BLaER1 (cell line): Measurements from ENCODE around the gene LMX1A.

ENCODE experiments used
- H3K27ac ChIP-seq: shearing (Covaris generic); formaldehyde crosslinking; 2 replicates; pipeline ENCODE4 v1.8.1; 2022
- H3K27me3 ChIP-seq: shearing (Covaris generic); formaldehyde crosslinking; 2 replicates; pipeline ENCODE4 v1.8.1; 2022
- H3K36me3 ChIP-seq: shearing (Covaris generic); formaldehyde crosslinking; 2 replicates; pipeline ENCODE4 v1.8.1; 2022
- H3K4me1 ChIP-seq: shearing (Covaris generic); formaldehyde crosslinking; 2 replicates; pipeline ENCODE4 v1.8.1; 2022
- H3K4me2 ChIP-seq: shearing (Covaris generic); formaldehyde crosslinking; 2 replicates; pipeline ENCODE4 v1.8.1; 2022
- H3K4me3 ChIP-seq: shearing (Covaris generic); formaldehyde crosslinking; 2 replicates; pipeline ENCODE4 v1.8.1; 2022
- H3K9ac ChIP-seq: shearing (Covaris generic); formaldehyde crosslinking; 2 replicates; pipeline ENCODE4 v1.8.1; 2022
- H3K9me3 ChIP-seq: shearing (Covaris generic); formaldehyde crosslinking; 2 replicates; pipeline ENCODE4 v1.8.1; 2022
- H4K20me1 ChIP-seq: shearing (Covaris generic); formaldehyde crosslinking; 2 replicates; pipeline ENCODE4 v1.8.1; 2022
- Cebpa-rat ChIP-seq: shearing (Covaris generic); IDR thresholded peaks from 2 replicates; pipeline ENCODE4 v1.8.1; 2022

Gene LMX1A

DNA sequence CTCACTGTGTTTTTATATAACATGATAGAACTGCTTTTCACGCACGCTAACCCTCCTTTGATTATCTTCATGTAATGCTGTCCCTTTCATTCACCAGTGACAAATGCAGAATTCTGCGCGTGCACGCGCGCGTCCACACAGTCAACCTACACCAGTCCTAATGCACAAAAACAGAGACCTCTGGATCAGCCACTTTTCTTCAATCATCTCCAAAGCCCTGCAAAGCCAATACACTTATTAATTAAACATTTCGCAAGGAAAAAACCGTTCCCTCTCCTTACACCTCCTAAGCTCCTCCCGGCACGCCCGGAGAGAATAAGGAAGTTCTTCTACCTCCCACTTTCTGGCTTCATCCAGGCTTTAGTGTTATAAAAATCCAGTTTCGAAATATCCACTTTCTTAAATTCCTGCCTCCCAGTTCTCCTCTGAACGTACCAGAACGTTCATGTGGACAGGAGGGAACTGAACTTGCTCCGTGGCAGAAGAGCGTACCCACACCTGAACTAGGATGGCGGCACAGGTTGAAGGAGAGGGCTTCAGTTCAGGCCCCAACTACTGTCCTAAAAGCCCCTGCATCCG lies 4.6 kb downstream of the LMX1A start:
- Histone ChIP-seq H3K36me3 (0 out of 2 replicates have a peak, but pooled peaks cover 10% of the 10 kb centered on the region), H4K20me1 (peaks cover 13% of the 10 kb centered on the region; the same call in 1 of the 2 replicates), H3K4me3 (no peak overlapping the region), H3K9me3 (peaks cover 51% of the 10 kb centered on the region), H3K4me2 (no peak overlapping the region), H3K4me1 (no peaks in the 10 kb centered on the region), H3K27me3 (peaks cover 86% of the 10 kb centered on the region), H3K9ac (no peak overlapping the region), H3K27ac (no peak overlapping the region)
- TF ChIP-seq Cebpa-rat = no peak

DNA sequence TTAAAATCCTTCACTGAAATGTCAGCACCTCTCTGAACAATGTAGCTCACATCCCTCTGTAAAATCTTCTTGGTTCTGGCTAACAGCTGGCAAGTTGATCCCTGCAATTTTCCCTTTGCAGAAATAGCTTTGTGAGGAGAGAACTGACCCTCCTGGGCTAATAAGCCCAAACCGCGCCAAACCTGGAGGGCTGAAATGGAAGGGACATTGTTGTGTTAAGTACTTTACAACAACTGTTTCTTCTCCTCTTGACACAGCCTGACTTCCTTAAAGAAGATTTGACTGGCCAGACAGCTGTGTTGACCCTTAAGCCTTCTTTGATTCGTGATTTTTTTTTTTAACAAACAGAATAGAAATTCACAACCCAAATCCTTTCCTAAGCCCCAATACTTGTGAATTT lies 5.7 kb downstream of the LMX1A start:
- H3K4me3 ChIP-seq = no peak overlapping the region
- peaks cover 40% of the 10 kb centered on the region for H3K9me3 ChIP-seq
- H3K27me3 ChIP-seq = peaks cover 74% of the 10 kb centered on the region
- H3K4me1 ChIP-seq = no peaks in the 10 kb centered on the region
- no peak overlapping the region for H3K9ac ChIP-seq
- H3K27ac ChIP-seq = no peak overlapping the region
- 0 out of 2 replicates have a peak, but pooled peaks cover 10% of the 10 kb centered on the region for H3K36me3 ChIP-seq
- H3K4me2 ChIP-seq = no peak overlapping the region
- no peak for TF ChIP-seq Cebpa-rat
- H4K20me1 ChIP-seq = peaks cover 13% of the 10 kb centered on the region; the same call in 1 of the 2 replicates

DNA sequence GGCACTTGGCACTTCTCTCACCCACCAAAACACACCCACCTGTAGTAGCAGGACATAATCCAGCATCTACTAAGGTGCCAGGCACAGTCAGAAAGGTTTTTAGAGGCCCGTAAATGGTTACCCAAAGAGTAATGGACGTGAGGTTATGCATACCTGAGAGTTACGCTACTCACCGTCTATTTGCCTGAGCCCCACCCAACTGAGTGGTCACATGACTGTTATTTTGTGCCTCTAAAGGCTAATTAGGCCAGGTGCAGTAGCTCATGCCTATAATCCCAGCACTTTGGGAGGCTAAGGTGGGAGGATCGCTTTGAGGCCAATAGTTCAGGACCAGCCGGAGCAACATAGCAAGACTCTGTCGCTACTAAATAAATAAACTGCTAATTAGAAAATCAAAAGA lies 11.0 kb downstream of the LMX1A start:
- Histone ChIP-seq H3K36me3 (no peaks in the 10 kb centered on the region), H3K9me3 (no peaks in the 10 kb centered on the region), H3K9ac (no peak overlapping the region), H3K4me2 (no peak overlapping the region), H3K4me1 (no peaks in the 10 kb centered on the region), H3K27ac (no peak overlapping the region), H3K27me3 (peaks cover 21% of the 10 kb centered on the region), H3K4me3 (no peak overlapping the region), H4K20me1 (no peaks in the 10 kb centered on the region)
- no peak for TF ChIP-seq Cebpa-rat

DNA sequence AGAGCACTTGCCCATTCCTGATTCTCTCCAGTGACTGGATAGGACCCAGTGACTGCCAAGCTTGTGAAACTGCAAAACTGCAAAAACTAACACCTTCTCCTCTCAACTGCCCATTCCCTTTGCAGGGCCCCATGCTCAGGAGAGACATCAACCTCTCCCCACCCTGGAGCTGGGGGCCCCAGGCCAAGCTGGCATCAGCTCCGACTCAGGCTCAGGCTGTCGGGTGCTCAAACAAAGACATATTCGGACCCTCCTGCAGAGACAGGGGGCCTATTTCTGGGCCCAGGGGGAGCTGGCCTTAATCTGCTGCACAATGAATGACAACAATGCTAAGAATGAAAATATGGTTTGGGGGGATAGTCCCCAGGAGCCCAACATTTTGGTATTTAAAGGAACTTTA lies 11.8 kb downstream of the LMX1A start:
- Histone ChIP-seq H4K20me1 (no peaks in the 10 kb centered on the region), H3K27ac (no peak overlapping the region), H3K9ac (no peak overlapping the region), H3K36me3 (no peaks in the 10 kb centered on the region), H3K27me3 (peaks cover 13% of the 10 kb centered on the region), H3K4me1 (no peaks in the 10 kb centered on the region), H3K9me3 (no peaks in the 10 kb centered on the region), H3K4me2 (no peak overlapping the region), H3K4me3 (no peak overlapping the region)
- TF ChIP-seq Cebpa-rat = no peak

DNA sequence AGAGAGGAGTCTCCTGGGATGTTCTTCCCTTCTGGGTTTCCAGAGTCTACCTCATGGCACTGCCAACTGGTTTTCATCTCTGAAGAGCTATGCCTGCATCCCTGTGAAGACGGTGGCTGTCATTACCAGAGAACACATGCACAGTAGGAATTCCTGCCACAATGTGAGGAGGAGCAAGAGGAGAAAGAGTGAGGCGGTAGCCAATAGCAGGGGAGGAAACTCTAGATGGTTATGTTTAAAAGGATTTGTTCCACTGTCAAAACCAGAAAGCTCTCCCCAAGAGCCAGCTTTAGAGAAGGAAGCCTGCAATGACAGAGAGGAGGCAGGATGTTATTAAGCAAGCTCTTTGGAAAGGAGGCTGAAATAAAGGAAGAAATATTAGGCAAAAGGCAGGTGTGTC lies 12.3 kb downstream of the LMX1A start:
- H3K9ac ChIP-seq = no peak overlapping the region
- no peaks in the 10 kb centered on the region for H3K4me1 ChIP-seq
- no peak overlapping the region for H3K4me2 ChIP-seq
- H3K9me3 ChIP-seq = no peaks in the 10 kb centered on the region
- no peak overlapping the region for H3K27ac ChIP-seq
- H3K36me3 ChIP-seq = no peaks in the 10 kb centered on the region
- H4K20me1 ChIP-seq = no peaks in the 10 kb centered on the region
- peaks cover 8% of the 10 kb centered on the region for H3K27me3 ChIP-seq
- no peak for TF ChIP-seq Cebpa-rat
- H3K4me3 ChIP-seq = no peak overlapping the region

DNA sequence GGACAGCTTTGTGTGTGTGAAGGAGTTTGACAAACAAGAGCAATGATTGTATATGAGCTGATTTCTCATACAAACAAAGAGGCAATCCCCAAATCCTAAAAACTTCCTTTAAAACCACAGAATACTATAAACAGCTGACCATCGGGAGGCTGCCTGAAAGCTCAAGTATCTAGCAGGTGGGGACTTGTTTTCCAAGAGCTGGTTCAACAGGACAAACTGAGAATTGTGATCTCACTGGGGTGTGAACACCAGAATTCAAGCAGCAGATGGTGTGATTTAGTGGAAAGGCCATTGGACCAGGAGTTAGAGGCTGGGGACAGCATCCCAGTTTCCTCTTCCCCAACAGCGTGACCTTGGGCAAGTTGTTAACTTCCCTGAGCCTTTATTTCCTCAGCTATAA lies 13.9 kb downstream of the LMX1A start:
- Histone ChIP-seq H3K27me3 (no peaks in the 10 kb centered on the region), H3K36me3 (no peaks in the 10 kb centered on the region), H3K9me3 (no peaks in the 10 kb centered on the region), H3K4me3 (no peak overlapping the region), H3K9ac (no peak overlapping the region), H3K27ac (no peak overlapping the region), H4K20me1 (no peaks in the 10 kb centered on the region), H3K4me2 (no peak overlapping the region), H3K4me1 (no peaks in the 10 kb centered on the region)
- TF ChIP-seq Cebpa-rat = no peak

DNA sequence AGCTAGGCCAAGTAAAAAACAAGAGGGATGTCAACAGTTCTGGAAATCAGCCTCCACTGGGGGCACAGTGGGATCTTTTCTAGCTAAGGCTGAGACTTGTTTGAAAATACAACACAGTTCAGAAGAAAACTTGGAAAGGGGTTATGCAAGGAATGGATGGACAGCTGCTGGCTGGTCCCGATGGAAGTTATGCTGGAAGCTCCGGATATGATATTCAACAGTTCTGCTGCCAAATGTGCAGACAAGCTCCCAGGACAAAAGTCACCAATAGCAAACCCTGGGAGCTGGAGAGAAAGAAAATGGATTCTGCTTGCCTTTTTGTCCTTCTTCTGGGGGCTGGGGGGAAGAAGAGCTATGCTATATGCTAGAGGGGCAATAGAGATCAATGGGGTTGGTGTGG lies 14.3 kb downstream of the LMX1A start:
- H3K27me3 ChIP-seq = no peaks in the 10 kb centered on the region
- no peaks in the 10 kb centered on the region for H4K20me1 ChIP-seq
- H3K9me3 ChIP-seq = no peaks in the 10 kb centered on the region
- no peak for TF ChIP-seq Cebpa-rat
- H3K4me3 ChIP-seq = no peak overlapping the region
- no peak overlapping the region for H3K27ac ChIP-seq
- H3K4me1 ChIP-seq = no peaks in the 10 kb centered on the region
- H3K36me3 ChIP-seq = no peaks in the 10 kb centered on the region
- H3K4me2 ChIP-seq = no peak overlapping the region
- no peak overlapping the region for H3K9ac ChIP-seq

DNA sequence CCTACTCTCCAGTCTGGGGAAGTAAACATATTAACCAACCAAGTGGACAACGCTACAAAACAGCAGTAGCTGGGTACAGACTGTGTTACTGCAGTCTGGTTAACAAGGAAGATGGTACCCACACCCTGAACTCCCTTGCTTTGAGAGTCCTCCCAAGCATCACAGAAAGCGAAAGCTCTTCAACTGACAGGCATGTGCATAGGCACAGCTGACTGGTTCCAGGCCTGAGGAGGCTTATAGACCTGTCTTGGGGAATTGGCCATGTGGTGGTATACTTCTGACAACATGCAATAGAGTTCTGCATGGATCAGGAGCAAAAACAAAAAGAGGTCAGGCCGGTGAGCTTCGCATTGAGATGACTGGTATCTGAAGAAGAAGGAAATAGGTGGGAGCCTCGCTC lies 17.4 kb downstream of the LMX1A start:
- H3K4me3 ChIP-seq = no peak overlapping the region
- no peak overlapping the region for H3K9ac ChIP-seq
- no peak overlapping the region for H3K27ac ChIP-seq
- H3K4me1 ChIP-seq = no peaks in the 10 kb centered on the region
- no peaks in the 10 kb centered on the region for H3K27me3 ChIP-seq
- H3K9me3 ChIP-seq = no peaks in the 10 kb centered on the region
- H4K20me1 ChIP-seq = no peaks in the 10 kb centered on the region
- no peak overlapping the region for H3K4me2 ChIP-seq
- no peak for TF ChIP-seq Cebpa-rat
- no peaks in the 10 kb centered on the region for H3K36me3 ChIP-seq

DNA sequence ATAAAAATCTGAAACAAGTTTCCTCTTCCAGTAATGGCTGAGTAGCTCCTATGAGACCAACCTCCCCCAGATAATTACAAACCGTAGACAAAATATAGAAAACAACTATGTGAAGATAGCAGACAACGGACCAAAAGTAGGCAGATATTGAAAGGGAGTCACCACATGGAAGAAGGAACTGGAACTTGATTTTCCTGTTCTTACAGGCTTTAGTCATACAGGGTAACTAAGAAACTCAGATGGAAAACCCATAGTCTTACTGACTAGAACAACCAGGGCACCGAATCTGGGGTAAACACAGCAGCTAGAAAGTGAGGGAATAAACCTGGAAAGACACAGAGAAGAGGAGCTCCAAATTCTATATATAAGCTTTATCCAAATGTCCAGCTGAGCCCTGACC lies 26.0 kb downstream of the LMX1A start:
- H4K20me1 ChIP-seq = no peaks in the 10 kb centered on the region
- no peak overlapping the region for H3K27ac ChIP-seq
- H3K9me3 ChIP-seq = no peaks in the 10 kb centered on the region
- no peak overlapping the region for H3K4me3 ChIP-seq
- H3K27me3 ChIP-seq = no peaks in the 10 kb centered on the region
- H3K9ac ChIP-seq = no peak overlapping the region
- no peaks in the 10 kb centered on the region for H3K36me3 ChIP-seq
- H3K4me2 ChIP-seq = no peak overlapping the region
- H3K4me1 ChIP-seq = 0 out of 2 replicates have a peak, but pooled peaks cover 3% of the 10 kb centered on the region
- no peak for TF ChIP-seq Cebpa-rat

DNA sequence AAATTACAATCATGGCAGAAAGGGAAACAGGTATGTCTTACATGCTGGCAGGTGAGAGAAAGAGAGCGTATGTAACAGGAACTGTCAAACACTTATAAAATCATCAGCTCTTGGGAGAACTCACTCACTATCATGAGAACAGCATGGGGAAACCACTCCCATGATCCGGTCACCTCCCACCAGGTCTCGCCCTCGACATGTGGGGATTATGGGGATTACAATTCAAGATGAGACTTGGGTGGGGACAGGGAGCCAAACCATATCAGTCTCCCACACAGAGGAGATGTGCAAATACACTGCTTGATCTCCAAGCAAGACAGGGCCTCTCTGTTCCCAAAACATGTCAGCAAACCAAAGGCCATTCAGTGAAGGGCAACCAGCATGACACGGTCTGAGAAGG lies 27.4 kb downstream of the LMX1A start:
- Histone ChIP-seq H3K27me3 (no peaks in the 10 kb centered on the region), H3K9ac (no peak overlapping the region), H3K9me3 (no peaks in the 10 kb centered on the region), H3K27ac (no peak overlapping the region), H4K20me1 (no peaks in the 10 kb centered on the region), H3K36me3 (no peaks in the 10 kb centered on the region), H3K4me3 (no peak overlapping the region), H3K4me1 (0 out of 2 replicates have a peak, but pooled peaks cover 3% of the 10 kb centered on the region), H3K4me2 (no peak overlapping the region)
- TF ChIP-seq Cebpa-rat = no peak

DNA sequence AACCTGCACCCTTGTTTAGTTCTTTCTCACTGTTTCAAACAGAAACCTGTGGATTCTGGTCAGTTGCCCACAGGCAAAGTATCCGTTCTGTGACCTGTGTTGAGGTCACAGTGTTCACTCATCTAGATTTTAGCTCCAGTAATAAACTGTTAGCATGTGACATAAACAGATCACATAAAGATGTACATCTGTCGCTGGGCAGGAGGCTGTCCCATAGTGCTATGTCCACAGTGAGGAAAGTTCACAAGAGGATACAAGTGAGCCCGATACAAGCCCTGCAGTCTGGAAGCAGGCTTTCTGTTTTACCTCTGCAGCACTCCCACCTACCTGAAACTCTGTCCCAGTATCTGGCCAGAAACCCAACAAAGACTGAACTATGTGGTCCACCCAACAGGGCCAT lies 28.4 kb downstream of the LMX1A start:
- no peak overlapping the region for H3K4me3 ChIP-seq

More for the DNA sequence above, 28.4 kb downstream of the LMX1A start:
- Histone ChIP-seq H3K27me3 (no peaks in the 10 kb centered on the region), H3K27ac (no peak overlapping the region), H3K4me2 (no peak overlapping the region), H3K4me1 (0 out of 2 replicates have a peak, but pooled peaks cover 3% of the 10 kb centered on the region), H3K9ac (no peak overlapping the region), H3K9me3 (no peaks in the 10 kb centered on the region), H4K20me1 (no peaks in the 10 kb centered on the region), H3K36me3 (no peaks in the 10 kb centered on the region)
- no peak for TF ChIP-seq Cebpa-rat
